Keratinocyte (primary cell): Measurements from ENCODE around the gene KAZALD1. TPM values are rescaled to one million over a fixed set of nuclear protein-coding genes. Genes with fewer than 3 reads are reported as not detected.
A peak's percentile ranks its signal among the peaks of the same experiment; 100 is the strongest.

ENCODE experiments used
- DNase-seq: peaks from one replicate; pipeline ENCODE4 v3.0.0-alpha.2; 2011; ENCODE audit warnings: low read depth, missing footprints, low spot score
- FAIRE-seq: peaks from 2 replicates; lab custom pipeline; 2011; peaks lifted over from hg19 to GRCh38; lab: Jason Lieb, UNC
- H2AFZ ChIP-seq: 2 replicates; pipeline ENCODE4 v1.6.0; 2012; ENCODE audit warnings: low read length, control low read depth, inconsistent platforms; ENCODE audit not compliant: control insufficient read depth
- H3K27ac ChIP-seq: 2 replicates; pipeline ENCODE4 v1.5.1; 2011; ENCODE audit warnings: low read length; ENCODE audit not compliant: control insufficient read depth, insufficient read depth
- H3K27me3 ChIP-seq: 3 replicates; pipeline ENCODE4 v1.6.0; 2011; ENCODE audit warnings: low read length; ENCODE audit not compliant: control insufficient read depth, insufficient read depth; ENCODE audit errors: extremely low read depth
- H3K36me3 ChIP-seq, 2 experiments: 2 replicates in 1 of 2; 3 replicates in 1 of 2; pipeline ENCODE4 v1.5.1; 2011; ENCODE audit warnings: low read length in 2 of 2, mild to moderate bottlenecking in 1 of 2; ENCODE audit not compliant: control insufficient read depth in 2 of 2, insufficient read depth in 2 of 2; ENCODE audit errors: extremely low read depth in 1 of 2
- H3K4me1 ChIP-seq: 3 replicates; pipeline ENCODE4 v1.5.1; 2011; ENCODE audit warnings: low read length; ENCODE audit not compliant: control insufficient read depth, insufficient read depth; ENCODE audit errors: extremely low read depth
- H3K4me2 ChIP-seq: 3 replicates; pipeline ENCODE4 v1.6.0; 2011; ENCODE audit warnings: low read depth, low read length; ENCODE audit not compliant: control insufficient read depth, insufficient read depth; ENCODE audit errors: extremely low read depth
- H3K4me3 ChIP-seq, 3 experiments: fragments of 200-600 bp in 1 of 3; sonication (generic) in 1 of 3; 2 replicates in 2 of 3; 3 replicates in 1 of 3; pipeline ENCODE4 v1.5.1; 2011 to 2016; ENCODE audit warnings: low read length in 3 of 3, mild to moderate bottlenecking in 3 of 3, control low read depth in 2 of 3, inconsistent platforms in 1 of 3, low read depth in 1 of 3, mixed read lengths in 1 of 3, mixed run types in 1 of 3, moderate library complexity in 1 of 3; ENCODE audit not compliant: control insufficient read depth in 2 of 3, insufficient read depth in 2 of 3; ENCODE audit errors: extremely low read depth in 1 of 3
- H3K79me2 ChIP-seq: 2 replicates; pipeline ENCODE4 v1.6.0; 2012; ENCODE audit warnings: low read length; ENCODE audit not compliant: control insufficient read depth, insufficient read depth
- H3K9ac ChIP-seq: 3 replicates; pipeline ENCODE4 v1.6.0; 2011; ENCODE audit warnings: low read length; ENCODE audit not compliant: control insufficient read depth, insufficient read depth; ENCODE audit errors: extremely low read depth
- H3K9me1 ChIP-seq: 3 replicates; pipeline ENCODE4 v1.6.0; 2011; ENCODE audit warnings: low read length; ENCODE audit not compliant: control insufficient read depth, insufficient read depth; ENCODE audit errors: extremely low read depth
- H3K9me3 ChIP-seq: 2 replicates; pipeline ENCODE4 v1.5.1; 2012; ENCODE audit warnings: low read depth, low read length; ENCODE audit not compliant: control insufficient read depth
- H4K20me1 ChIP-seq: 3 replicates; pipeline ENCODE4 v1.6.0; 2011; ENCODE audit warnings: low read length; ENCODE audit not compliant: control insufficient read depth, insufficient read depth; ENCODE audit errors: extremely low read depth
- CTCF ChIP-seq, 3 experiments: IDR thresholded peaks in 1 of 3; conservative IDR thresholded peaks in 1 of 3; optimal IDR thresholded peaks in 1 of 3; 2 replicates in 2 of 3; 3 replicates in 1 of 3; pipeline versions ENCODE3 to v1.5.1; 2011; ENCODE audit warnings: low read length in 3 of 3, mild to moderate bottlenecking in 3 of 3, moderate library complexity in 2 of 3, control low read depth in 1 of 3, inconsistent platforms in 1 of 3; ENCODE audit not compliant: insufficient read depth in 2 of 3; ENCODE audit errors: extremely low read depth in 1 of 3
- EZH2 ChIP-seq: IDR thresholded peaks from one replicate; pipeline ENCODE4 v1.6.1; 2012; ENCODE audit warnings: inconsistent platforms, mild to moderate bottlenecking, low read length, moderate library complexity
- dilution Hi-C: fragments of 300-500 bp; cut with MboI; formaldehyde crosslinking; loops from one replicate; pipeline ENCODE4 v1.7.0; 2020; ENCODE audit warnings: low sequenced_read_pairs; ENCODE audit not compliant: extremely low pct_ligation_motif_present
- polyA plus RNA-seq, 5 experiments: library from polyadenylated mRNA; depleted of rRNA in 3 of 5; stranded (reverse) in 3 of 5; stranded (forward) in 1 of 5; unstranded in 1 of 5; fragments of >200 nt; gene quantifications; 1 replicate in 1 of 5; 2 replicates in 3 of 5; 3 replicates in 1 of 5; pipeline versions ENCODE4 v1.2.1 to v1.2.3, GENCODE V29; 2011 to 2012; ENCODE audit warnings: missing spikeins in 2 of 5, low read depth in 1 of 5, low replicate concordance in 1 of 5

The KAZALD1 gene
- polyA plus RNA-seq, 1 donor (not counting 4 experiments of a cell fraction or from before 2014, with no cell fraction given) = 0.08 TPM

GRCh38 chr10:101073631-101074030 is 11.8 kb downstream of the KAZALD1 start:
- dilution Hi-C loops = no loop called here
- Histone ChIP-seq H3K27ac (no peak overlapping the region), H3K79me2 (no peaks in the 10 kb centered on the region), H3K4me1 (peaks cover 3% of the 10 kb centered on the region), H3K9ac (no peak overlapping the region), H3K4me3 (no peak overlapping the region), H2AFZ (no peak overlapping the region), H3K4me2 (no peak overlapping the region), H3K27me3 (peaks cover 37% of the 10 kb centered on the region), H3K9me3 (no peaks in the 10 kb centered on the region), H3K9me1 (no peaks in the 10 kb centered on the region), H4K20me1 (no peaks in the 10 kb centered on the region), H3K36me3 (no peaks in the 10 kb centered on the region)
- TF ChIP-seq CTCF (optimal IDR thresholded peaks at IDR 0.05 in 1 of 3, IDR thresholded peaks at IDR 0.05 in 1 of 3, conservative IDR thresholded peaks at IDR 0.05 in 1 of 3; ENCODE audit: extremely low read depth in 1 of 3, insufficient read depth in 2 of 3, low read length in 3 of 3) (peak in 1 of 3 experiments; percentile 27), EZH2 (no peak)
- FAIRE-seq = no peak
- DNase-seq = no peak

- Histone ChIP-seq H3K4me2 (no peak overlapping the region), H3K27me3 (peaks cover 45% of the 10 kb centered on the region), H3K9me3 (no peaks in the 10 kb centered on the region), H3K79me2 (no peaks in the 10 kb centered on the region), H4K20me1 (no peaks in the 10 kb centered on the region), H3K27ac (no peak overlapping the region), H3K36me3 (no peaks in the 10 kb centered on the region), H3K9me1 (no peaks in the 10 kb centered on the region), H3K9ac (no peak overlapping the region), H2AFZ (no peak overlapping the region), H3K4me3 (no peak overlapping the region), H3K4me1 (peaks cover 3% of the 10 kb centered on the region)
- TF ChIP-seq CTCF (optimal IDR thresholded peaks at IDR 0.05 in 1 of 3, IDR thresholded peaks at IDR 0.05 in 1 of 3, conservative IDR thresholded peaks at IDR 0.05 in 1 of 3; ENCODE audit: extremely low read depth in 1 of 3, insufficient read depth in 2 of 3, low read length in 3 of 3) = no peak
- peak; percentile 34 for TF ChIP-seq EZH2
- no peak for FAIRE-seq
- no peak for DNase-seq
- dilution Hi-C loops = no loop called here
These were observed 14.0 kb downstream of the KAZALD1 start for GRCh38 chr10:101075775-101076174.
